ENCODE results near the gene RBM20.

- TF ChIP-seq EZH2 (IDR thresholded peaks at IDR 0.05; ENCODE audit: low read length) (no peak), CTCF (optimal IDR thresholded peaks at IDR 0.05 in 1 of 3, IDR thresholded peaks at IDR 0.05 in 1 of 3, conservative IDR thresholded peaks at IDR 0.05 in 1 of 3; ENCODE audit: extremely low read depth in 1 of 3, insufficient read depth in 2 of 3, low read length in 3 of 3) (no peak)
These were observed 7.2 kb downstream of the RBM20 start for GRCh38 chr10:110651044-110651958.

Measured in keratinocyte (primary cell).